Activated CD4-positive, alpha-beta T cell treated with anti-CD3 and anti-CD28 coated beads for 4 hours (primary cell): Measurements from ENCODE around the gene KLHL2.

Source experiments
- DNase-seq, 2 donors: peaks; one replicate each; pipeline ENCODE4 v3.0.0-alpha.2; 2020

The KLHL2 gene

GRCh38 chr4:165293927-165294649 lies 86.7 kb downstream of the KLHL2 start:
- no peak for DNase-seq

- DNase-seq, result peak in 1 of 2 donors; percentile 11
These were observed 87.5 kb downstream of the KLHL2 start for GRCh38 chr4:165294907-165295306.

- no peak for DNase-seq
These were observed 90.3 kb downstream of the KLHL2 start for GRCh38 chr4:165297626-165298025.

- DNase-seq, result no peak
These were observed 92.2 kb downstream of the KLHL2 start for GRCh38 chr4:165299399-165300060.

GRCh38 chr4:165301833-165302232 lies 94.5 kb downstream of the KLHL2 start:
- peak in 1 of 2 donors; percentile 3 for DNase-seq

GRCh38 chr4:165302658-165303057 lies 95.3 kb downstream of the KLHL2 start:
- no peak for DNase-seq

GRCh38 chr4:165308166-165308565 lies 100.8 kb downstream of the KLHL2 start:
- DNase-seq, result no peak

GRCh38 chr4:165308606-165309005 lies 101.2 kb downstream of the KLHL2 start:
- DNase-seq, result no peak

- DNase-seq, result no peak
These were observed 102.1 kb downstream of the KLHL2 start for GRCh38 chr4:165309456-165309855.

- DNase-seq, result no peak
These were observed 105.1 kb downstream of the KLHL2 start for GRCh38 chr4:165312506-165312905.

- DNase-seq, result no peak
These were observed 111.7 kb downstream of the KLHL2 start for GRCh38 chr4:165319030-165319429.

- no peak for DNase-seq
These were observed 112.1 kb downstream of the KLHL2 start for GRCh38 chr4:165319509-165319908.

GRCh38 chr4:165324236-165324917 lies 117.0 kb downstream of the KLHL2 start:
- no peak for DNase-seq

- DNase-seq, result no peak
These were observed 117.5 kb downstream of the KLHL2 start for GRCh38 chr4:165324918-165325304.

GRCh38 chr4:165325732-165326512 lies 118.6 kb downstream of the KLHL2 start:
- DNase-seq, result no peak

GRCh38 chr4:165326831-165327210 lies 119.5 kb downstream of the KLHL2 start:
- DNase-seq, result peak in 1 of 2 donors; percentile 12

- peak; percentile 97 to 98 for DNase-seq
These were observed 120.1 kb downstream of the KLHL2 start, which contains the start of gene MSMO1 for GRCh38 chr4:165327211-165328100. Gene MSMO1 (plus strand): TSS chr4:165327669. CDS start chr4:165333371, 5,702 bp downstream.

GRCh38 chr4:165328101-165328425 lies 120.7 kb downstream of the KLHL2 start:
- DNase-seq, result no peak

- no peak for DNase-seq
These were observed 121.3 kb downstream of the KLHL2 start for GRCh38 chr4:165328708-165329107.

- no peak for DNase-seq
These were observed 122.7 kb downstream of the KLHL2 start for GRCh38 chr4:165330071-165330470.

GRCh38 chr4:165330666-165331065 lies 123.3 kb downstream of the KLHL2 start:
- no peak for DNase-seq

- no peak for DNase-seq
These were observed 124.0 kb downstream of the KLHL2 start for GRCh38 chr4:165331359-165331758.
